SIG-M5 (cell line): ENCODE results near the gene NCBP3.
"Not testable (repeated sequence)": the region's sequence is repeated elsewhere in the genome, so short reads cannot be mapped to it uniquely, and the experiment has no call there.

Source experiments
- DNase-seq: peaks from one replicate; lab custom pipeline; 2025; lab: John Stamatoyannopoulos, UW

The NCBP3 gene

GRCh38 chr17:3809135-3809534 is 36.9 kb downstream of the NCBP3 start:
- DNase-seq: no peak

- no peak for DNase-seq
Observed at GRCh38 chr17:3808701-3809100, 37.3 kb downstream of the NCBP3 start.

- no peak for DNase-seq
Observed at GRCh38 chr17:3805581-3805980, 40.5 kb downstream of the NCBP3 start.

- no peak for DNase-seq
Observed at GRCh38 chr17:3804503-3804931, 41.5 kb downstream of the NCBP3 start.

GRCh38 chr17:3803308-3803640 is 42.8 kb downstream of the NCBP3 start:
- DNase-seq: peak; percentile 17

GRCh38 chr17:3802461-3803307 is 43.4 kb downstream of the NCBP3 start:
- DNase-seq: no peak

- no peak for DNase-seq
Observed at GRCh38 chr17:3801792-3802191, 44.3 kb downstream of the NCBP3 start.

- DNase-seq: no peak
Observed at GRCh38 chr17:3801347-3801746, 44.7 kb downstream of the NCBP3 start.

GRCh38 chr17:3800362-3801271 is 45.4 kb downstream of the NCBP3 start, which contains the start of gene ITGAE:
ITGAE (minus strand) TSS chr17:3801188; CDS start chr17:3801144, 44 bp downstream.
- no peak for DNase-seq

- no peak for DNase-seq
Observed at GRCh38 chr17:3799181-3799945, 46.7 kb downstream of the NCBP3 start.

GRCh38 chr17:3798273-3799180 is 47.5 kb downstream of the NCBP3 start:
- no peak for DNase-seq

- DNase-seq: no peak
Observed at GRCh38 chr17:3796822-3797170, 49.2 kb downstream of the NCBP3 start.

- no peak for DNase-seq
Observed at GRCh38 chr17:3796110-3796821, 49.8 kb downstream of the NCBP3 start.

GRCh38 chr17:3795390-3796102 is 50.5 kb downstream of the NCBP3 start:
- DNase-seq: no peak

GRCh38 chr17:3794557-3795389 is 51.3 kb downstream of the NCBP3 start:
- DNase-seq: no peak

- not testable (repeated sequence) for DNase-seq
Observed at GRCh38 chr17:3794152-3794551, 51.9 kb downstream of the NCBP3 start.

GRCh38 chr17:3793258-3793657 is 52.8 kb downstream of the NCBP3 start:
- DNase-seq: not testable (repeated sequence)

- no peak for DNase-seq
Observed at GRCh38 chr17:3792481-3792880, 53.6 kb downstream of the NCBP3 start.

GRCh38 chr17:3788200-3788599 is 57.8 kb downstream of the NCBP3 start:
- no peak for DNase-seq
